HepG2 (cell line): Measurements from ENCODE around the gene TYMP. TPM values are rescaled to one million over a fixed set of nuclear protein-coding genes. Genes with fewer than 3 reads are reported as not detected.
A peak's percentile ranks its signal among the peaks of the same experiment; 100 is the strongest.

ENCODE experiments used
- ERF ChIP-seq: IDR thresholded peaks from 2 replicates; pipeline ENCODE4 v1.6.1; 2018; ENCODE audit warnings: missing biosample characterization, missing genetic modification reagents
- GATA4 ChIP-seq: sonication (generic); IDR thresholded peaks from 2 replicates; pipeline ENCODE4 v1.6.1; 2016; ENCODE audit warnings: antibody characterized with exemption, low read depth, borderline replicate concordance
- HMG20A ChIP-seq: IDR thresholded peaks from 2 replicates; pipeline ENCODE4 v1.6.1; 2016; ENCODE audit warnings: borderline replicate concordance
- KDM2A ChIP-seq: sonication (generic); formaldehyde crosslinking; IDR thresholded peaks from 2 replicates; pipeline ENCODE4 v1.4.0; 2020; ENCODE audit warnings: low read depth, missing genetic modification reagents, borderline replicate concordance
- KDM5B ChIP-seq: sonication (generic); formaldehyde crosslinking; IDR thresholded peaks from 2 replicates; pipeline ENCODE4 v1.4.0; 2020; ENCODE audit warnings: missing genetic modification reagents, mild to moderate bottlenecking, borderline replicate concordance
- MEIS1 ChIP-seq: sonication (generic); formaldehyde crosslinking; IDR thresholded peaks from 2 replicates; pipeline ENCODE4 v1.9.0; 2021; ENCODE audit warnings: mild to moderate bottlenecking, missing genetic modification reagents, moderate library complexity, borderline replicate concordance
- NFKB2 ChIP-seq: sonication (generic); formaldehyde crosslinking; IDR thresholded peaks from 2 replicates; pipeline ENCODE4 v1.4.0; 2020; ENCODE audit warnings: missing genetic modification reagents, borderline replicate concordance
- PLRG1 ChIP-seq: fragments of 450-650 bp; conservative IDR thresholded peaks from 2 replicates; pipeline ENCODE4 v1.6.1; 2016
- POGZ ChIP-seq: sonication (generic); formaldehyde crosslinking; IDR thresholded peaks from 2 replicates; pipeline ENCODE4 v1.4.0; 2020; ENCODE audit warnings: mild to moderate bottlenecking, missing genetic modification reagents
- POLR2AphosphoS2 ChIP-seq: IDR thresholded peaks from 2 replicates; pipeline ENCODE4 v1.6.1; 2011; ENCODE audit warnings: low read depth, low read length, improper control_type of control experiment
- SP5 ChIP-seq: IDR thresholded peaks from 2 replicates; pipeline ENCODE4 v1.6.1; 2016; ENCODE audit warnings: low read depth, borderline replicate concordance
- ZBTB1 ChIP-seq: sonication (generic); formaldehyde crosslinking; IDR thresholded peaks from 2 replicates; pipeline ENCODE4 v1.4.0; 2020; ENCODE audit warnings: missing genetic modification reagents, borderline replicate concordance
- ZBTB14 ChIP-seq: sonication (generic); formaldehyde crosslinking; IDR thresholded peaks from 2 replicates; pipeline ENCODE4 v1.4.0; 2020; ENCODE audit warnings: missing genetic modification reagents
- ZFAT ChIP-seq: sonication (generic); formaldehyde crosslinking; conservative IDR thresholded peaks from 2 replicates; pipeline ENCODE4 v1.8.1; 2023; ENCODE audit warnings: missing genetic modification reagents, inconsistent platforms
- ZIK1 ChIP-seq: sonication (generic); formaldehyde crosslinking; IDR thresholded peaks from 2 replicates; pipeline ENCODE4 v1.5.0; 2020; ENCODE audit warnings: mild to moderate bottlenecking, low read depth, missing genetic modification reagents, borderline replicate concordance
- ZMYM2 ChIP-seq: sonication (generic); formaldehyde crosslinking; IDR thresholded peaks from 2 replicates; pipeline ENCODE4 v1.8.0; 2022; ENCODE audit warnings: mild to moderate bottlenecking, missing genetic modification reagents
- ZNF264 ChIP-seq: sonication (generic); formaldehyde crosslinking; IDR thresholded peaks from 2 replicates; pipeline ENCODE4 v1.4.0; 2020; ENCODE audit warnings: missing genetic modification reagents
- ZNF569 ChIP-seq: sonication (generic); formaldehyde crosslinking; IDR thresholded peaks from 2 replicates; pipeline ENCODE4 v1.5.0; 2020; ENCODE audit warnings: mild to moderate bottlenecking, missing genetic modification reagents, moderate library complexity, borderline replicate concordance
- ZNF660 ChIP-seq: sonication (generic); formaldehyde crosslinking; IDR thresholded peaks from 2 replicates; pipeline ENCODE4 v1.5.1; 2020; ENCODE audit warnings: mild to moderate bottlenecking, low read depth, missing genetic modification reagents, borderline replicate concordance
- ZSCAN25 ChIP-seq: sonication (generic); formaldehyde crosslinking; IDR thresholded peaks from 2 replicates; pipeline ENCODE4 v1.8.0; 2022; ENCODE audit warnings: mild to moderate bottlenecking, missing genetic modification reagents
- polyA plus RNA-seq, 8 experiments: library from polyadenylated mRNA; depleted of rRNA in 3 of 8; stranded (reverse) in 7 of 8; unstranded in 1 of 8; fragments of >200 nt; fragmentation: Illumina TruSeq in 4 of 8; extraction: Trizol in 4 of 8; gene quantifications; 2 replicates each; pipeline versions ENCODE4 v1.2.1 to v1.2.3, GENCODE V29; 2011 to 2016; ENCODE audit warnings: low read depth in 4 of 8, missing spikeins in 1 of 8, mixed read lengths in 1 of 8; ENCODE audit not compliant: insufficient read depth in 1 of 8
- total RNA-seq, 5 experiments: library from RNA; depleted of rRNA; stranded (reverse); fragments of >200 nt; fragmentation: Illumina TruSeq; extraction: Trizol; gene quantifications; 2 replicates each; pipeline ENCODE4 v1.2.3, GENCODE V29; 2016; ENCODE audit warnings: low read depth in 1 of 5
- TF ChIP-seq, protein P1 (sequence below): IDR thresholded peaks from 2 replicates; pipeline ENCODE4 v1.6.1; 2016; ENCODE audit warnings: missing genetic modification reagents, missing compliant biosample characterization
- TF ChIP-seq, protein P2 (sequence below): sonication (generic); formaldehyde crosslinking; IDR thresholded peaks from 2 replicates; pipeline ENCODE4 v1.8.0; 2023; ENCODE audit warnings: mild to moderate bottlenecking, missing genetic modification reagents
- TF ChIP-seq, protein P3 (sequence below): sonication (generic); formaldehyde crosslinking; IDR thresholded peaks from 2 replicates; pipeline ENCODE4 v1.8.1; 2023; ENCODE audit warnings: mild to moderate bottlenecking, moderate library complexity, missing genetic modification reagents
- TF ChIP-seq, protein P4 (sequence below): sonication (generic); formaldehyde crosslinking; IDR thresholded peaks from 2 replicates; pipeline ENCODE4 v1.4.0; 2020; ENCODE audit warnings: missing genetic modification reagents, mild to moderate bottlenecking, borderline replicate concordance

Gene TYMP
- total and polyA plus RNA-seq, 2 of the 13 experiments (the other 11 are each of a cell fraction or from before 2014, with no cell fraction given): 3.9 to 4.3 TPM

- TF ChIP-seq POGZ (CRISPR knock-in tag): no peak
- TF ChIP-seq MEIS1 (CRISPR knock-in tag): no peak
- peak; percentile 53; the same call in 1 of the 2 replicates for TF ChIP-seq KDM5B (CRISPR knock-in tag)
- TF ChIP-seq ZNF569 (CRISPR knock-in tag): no peak
- no peak for TF ChIP-seq ZMYM2
- TF ChIP-seq PLRG1: no peak
- peak; percentile 43; the same call in 1 of the 2 replicates for TF ChIP-seq SP5
- no peak for TF ChIP-seq ZBTB1
- TF ChIP-seq, protein P1, sequence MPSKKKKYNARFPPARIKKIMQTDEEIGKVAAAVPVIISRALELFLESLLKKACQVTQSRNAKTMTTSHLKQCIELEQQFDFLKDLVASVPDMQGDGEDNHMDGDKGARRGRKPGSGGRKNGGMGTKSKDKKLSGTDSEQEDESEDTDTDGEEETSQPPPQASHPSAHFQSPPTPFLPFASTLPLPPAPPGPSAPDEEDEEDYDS: no peak
- TF ChIP-seq, protein P2, sequence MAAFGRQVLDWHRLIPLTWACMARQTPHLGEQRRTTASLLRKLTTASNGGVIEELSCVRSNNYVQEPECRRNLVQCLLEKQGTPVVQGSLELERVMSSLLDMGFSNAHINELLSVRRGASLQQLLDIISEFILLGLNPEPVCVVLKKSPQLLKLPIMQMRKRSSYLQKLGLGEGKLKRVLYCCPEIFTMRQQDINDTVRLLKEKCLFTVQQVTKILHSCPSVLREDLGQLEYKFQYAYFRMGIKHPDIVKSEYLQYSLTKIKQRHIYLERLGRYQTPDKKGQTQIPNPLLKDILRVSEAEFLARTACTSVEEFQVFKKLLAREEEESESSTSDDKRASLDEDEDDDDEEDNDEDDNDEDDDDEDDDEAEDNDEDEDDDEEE: peak; percentile 16; the same call in 1 of the 2 replicates
- no peak for TF ChIP-seq ZIK1 (CRISPR knock-in tag)
- TF ChIP-seq ZNF264: no peak
- TF ChIP-seq KDM2A (CRISPR knock-in tag): peak; percentile 54; the same call in 1 of the 2 replicates
- no peak for TF ChIP-seq HMG20A (CRISPR knock-in tag)
- TF ChIP-seq NFKB2 (CRISPR knock-in tag): 0 out of 2 replicates have a peak, but pooled peaks have one; percentile 0
- TF ChIP-seq ZFAT: no peak
- TF ChIP-seq, protein P3, sequence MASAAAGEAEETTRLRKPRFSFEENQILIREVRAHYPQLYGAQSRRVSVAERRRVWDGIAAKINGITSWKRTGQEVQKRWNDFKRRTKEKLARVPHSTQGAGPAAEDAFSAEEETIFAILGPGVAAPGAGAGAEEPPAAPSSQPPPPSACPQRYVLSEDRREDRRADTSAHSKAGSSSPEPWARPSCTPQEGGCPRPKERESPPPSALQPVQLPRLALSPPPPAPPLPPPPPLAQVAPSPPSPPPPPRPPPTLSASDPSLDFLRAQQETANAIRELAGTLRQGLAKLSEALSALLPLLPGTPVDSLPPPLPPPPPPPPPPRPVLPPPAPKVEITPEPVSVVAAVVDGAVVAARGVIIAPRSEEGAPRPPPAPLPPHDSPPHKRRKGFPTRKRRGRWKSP (CRISPR knock-in tag): 0 out of 2 replicates have a peak, but pooled peaks have one; percentile 50
- no peak for TF ChIP-seq POLR2AphosphoS2
- no peak for TF ChIP-seq ZNF660 (CRISPR knock-in tag)
- no peak for TF ChIP-seq GATA4
- TF ChIP-seq ZSCAN25 (CRISPR knock-in tag): peak; percentile 13; the same call in 1 of the 2 replicates
- no peak for TF ChIP-seq ERF (CRISPR knock-in tag)
- TF ChIP-seq, protein P4, sequence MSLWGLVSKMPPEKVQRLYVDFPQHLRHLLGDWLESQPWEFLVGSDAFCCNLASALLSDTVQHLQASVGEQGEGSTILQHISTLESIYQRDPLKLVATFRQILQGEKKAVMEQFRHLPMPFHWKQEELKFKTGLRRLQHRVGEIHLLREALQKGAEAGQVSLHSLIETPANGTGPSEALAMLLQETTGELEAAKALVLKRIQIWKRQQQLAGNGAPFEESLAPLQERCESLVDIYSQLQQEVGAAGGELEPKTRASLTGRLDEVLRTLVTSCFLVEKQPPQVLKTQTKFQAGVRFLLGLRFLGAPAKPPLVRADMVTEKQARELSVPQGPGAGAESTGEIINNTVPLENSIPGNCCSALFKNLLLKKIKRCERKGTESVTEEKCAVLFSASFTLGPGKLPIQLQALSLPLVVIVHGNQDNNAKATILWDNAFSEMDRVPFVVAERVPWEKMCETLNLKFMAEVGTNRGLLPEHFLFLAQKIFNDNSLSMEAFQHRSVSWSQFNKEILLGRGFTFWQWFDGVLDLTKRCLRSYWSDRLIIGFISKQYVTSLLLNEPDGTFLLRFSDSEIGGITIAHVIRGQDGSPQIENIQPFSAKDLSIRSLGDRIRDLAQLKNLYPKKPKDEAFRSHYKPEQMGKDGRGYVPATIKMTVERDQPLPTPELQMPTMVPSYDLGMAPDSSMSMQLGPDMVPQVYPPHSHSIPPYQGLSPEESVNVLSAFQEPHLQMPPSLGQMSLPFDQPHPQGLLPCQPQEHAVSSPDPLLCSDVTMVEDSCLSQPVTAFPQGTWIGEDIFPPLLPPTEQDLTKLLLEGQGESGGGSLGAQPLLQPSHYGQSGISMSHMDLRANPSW (CRISPR knock-in tag): no peak
- TF ChIP-seq ZBTB14 (CRISPR knock-in tag): no peak
Measured at GRCh38 chr22:50531962-50532674, 2.3 kb upstream of the TYMP start (continued).
